IPS-20b (cell line): ENCODE results near the gene ROR1.

ENCODE experiments used
- H3K27ac ChIP-seq: one replicate; pipeline ENCODE4 v1.5.1; 2013; ENCODE audit warnings: low read length
- H3K27me3 ChIP-seq: 2 replicates; pipeline ENCODE4 v1.6.1; 2013; ENCODE audit warnings: mild to moderate bottlenecking, low read length, inconsistent platforms; ENCODE audit not compliant: insufficient read depth
- H3K36me3 ChIP-seq: 2 replicates; pipeline ENCODE4 v1.6.1; 2013; ENCODE audit warnings: low read depth, mild to moderate bottlenecking, inconsistent platforms, low read length, moderate library complexity; ENCODE audit not compliant: insufficient read depth
- H3K4me1 ChIP-seq: 2 replicates; pipeline ENCODE4 v1.6.1; 2013; ENCODE audit warnings: mild to moderate bottlenecking, control low read depth, inconsistent platforms, low read length, moderate library complexity; ENCODE audit not compliant: insufficient read depth
- H3K4me3 ChIP-seq: 2 replicates; pipeline ENCODE4 v1.5.1; 2013; ENCODE audit warnings: mild to moderate bottlenecking, low read length, inconsistent platforms
- H3K9ac ChIP-seq: 2 replicates; pipeline ENCODE4 v1.6.1; 2013; ENCODE audit warnings: low read depth, mild to moderate bottlenecking, inconsistent platforms, low read length, moderate library complexity
- H3K9me3 ChIP-seq: 2 replicates; pipeline ENCODE4 v1.6.1; 2013; ENCODE audit warnings: mild to moderate bottlenecking, low read depth, low read length, inconsistent platforms; ENCODE audit not compliant: insufficient read depth

Gene ROR1

DNA sequence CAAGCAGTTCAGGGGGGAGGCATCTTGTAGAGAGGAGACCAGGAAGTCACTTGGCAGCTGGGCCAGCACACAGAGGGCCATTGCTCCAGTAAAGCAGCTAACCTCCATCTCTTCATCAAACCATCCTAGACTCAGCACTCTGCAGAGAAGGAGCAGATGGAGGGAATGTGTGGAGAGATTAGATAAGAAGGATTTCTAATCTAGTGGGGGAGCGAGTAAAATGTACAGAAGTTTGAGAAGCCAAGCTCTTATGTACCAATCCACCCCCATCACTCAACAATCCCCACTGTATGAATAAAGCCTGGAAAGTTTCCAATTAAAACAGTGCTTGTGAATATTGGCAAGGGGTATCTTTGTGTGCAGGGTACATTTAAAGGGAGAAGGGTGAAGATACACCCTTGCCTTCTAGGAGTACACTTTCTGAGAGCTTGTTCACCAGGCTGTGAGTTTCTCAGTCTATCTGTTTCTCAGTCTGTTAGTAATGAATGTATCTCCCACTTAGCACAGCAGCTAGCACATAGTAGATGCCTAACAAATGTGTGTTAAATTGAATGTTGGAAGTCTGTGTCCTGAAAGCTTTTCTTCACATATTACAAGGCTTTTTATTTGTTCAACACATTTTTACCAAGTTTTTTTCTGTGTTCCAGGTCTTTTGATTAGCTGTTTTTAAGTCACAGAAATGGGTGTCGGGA lies 286.9 kb downstream of the ROR1 start:
- Histone ChIP-seq H3K36me3 (no peaks in the 10 kb centered on the region; the same call in 1 of the 2 replicates), H3K4me3 (no peak overlapping the region), H3K27ac (no peak overlapping the region), H3K9me3 (peaks cover 4% of the 10 kb centered on the region; the same call in 1 of the 2 replicates), H3K4me1 (peaks cover 17% of the 10 kb centered on the region), H3K9ac (no peak overlapping the region), H3K27me3 (peaks cover 22% of the 10 kb centered on the region; the same call in 1 of the 2 replicates)

DNA sequence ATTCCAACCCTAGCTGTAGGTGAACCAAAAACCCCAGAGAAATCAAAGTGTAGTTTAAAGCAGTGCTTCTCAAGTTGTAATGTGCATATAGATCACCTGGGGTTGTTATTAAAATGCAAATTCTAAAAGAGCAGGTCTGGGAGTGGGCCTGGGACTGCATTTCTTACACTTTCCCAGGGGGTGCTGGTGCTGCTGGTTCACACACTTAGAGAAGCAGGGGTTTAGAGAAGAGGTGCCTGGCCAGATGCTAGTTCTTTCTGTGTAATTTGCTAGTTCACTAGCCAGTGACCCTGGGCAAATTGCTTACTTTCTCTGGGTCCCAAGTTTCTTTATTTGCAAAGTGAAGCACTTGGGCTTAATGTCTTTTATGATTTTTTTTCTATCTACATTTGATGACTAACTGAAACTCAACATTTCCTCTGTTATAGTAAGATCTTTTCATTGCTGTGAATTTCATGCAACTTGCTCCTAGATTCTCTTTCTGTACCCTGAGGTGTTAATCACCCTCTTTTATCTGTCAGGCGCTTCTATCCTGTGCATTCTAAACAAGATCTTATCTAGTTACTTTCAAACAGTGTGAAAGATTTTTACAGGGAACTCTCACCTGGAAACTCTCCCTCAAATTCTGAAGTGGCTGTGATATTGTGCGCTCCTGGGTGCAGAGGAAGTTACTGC lies 287.8 kb downstream of the ROR1 start:
- peaks cover 4% of the 10 kb centered on the region; the same call in 1 of the 2 replicates for H3K9me3 ChIP-seq
- no peak overlapping the region for H3K9ac ChIP-seq
- no peaks in the 10 kb centered on the region for H3K36me3 ChIP-seq
- H3K4me1 ChIP-seq = peaks cover 17% of the 10 kb centered on the region
- H3K27me3 ChIP-seq = peaks cover 22% of the 10 kb centered on the region; the same call in 1 of the 2 replicates
- H3K4me3 ChIP-seq = no peak overlapping the region
- H3K27ac ChIP-seq = no peak overlapping the region

DNA sequence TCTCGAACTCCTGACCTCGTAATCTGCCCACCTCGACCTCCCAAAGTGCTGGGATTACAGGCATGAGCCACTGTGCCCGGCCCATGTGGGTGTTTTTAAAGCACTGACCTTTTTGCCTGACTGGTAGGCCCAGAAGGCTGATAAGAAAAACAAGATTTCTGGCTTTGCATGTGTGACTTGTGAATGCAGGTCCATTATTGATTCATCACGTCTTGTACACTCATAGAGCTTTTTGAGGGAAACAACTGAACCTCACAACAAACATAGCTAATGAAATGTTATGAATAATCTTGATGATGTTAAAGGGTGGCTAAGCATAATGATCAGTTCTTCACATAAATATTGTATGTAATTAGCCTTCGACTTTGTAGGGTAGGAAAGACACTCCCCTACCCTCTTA lies 288.7 kb downstream of the ROR1 start:
- H3K9me3 ChIP-seq = peaks cover 1% of the 10 kb centered on the region; the same call in 1 of the 2 replicates
- peaks cover 17% of the 10 kb centered on the region for H3K4me1 ChIP-seq
- H3K4me3 ChIP-seq = no peak overlapping the region
- no peak overlapping the region for H3K9ac ChIP-seq
- no peak overlapping the region for H3K27ac ChIP-seq
- no peaks in the 10 kb centered on the region for H3K36me3 ChIP-seq
- peaks cover 22% of the 10 kb centered on the region; the same call in 1 of the 2 replicates for H3K27me3 ChIP-seq

DNA sequence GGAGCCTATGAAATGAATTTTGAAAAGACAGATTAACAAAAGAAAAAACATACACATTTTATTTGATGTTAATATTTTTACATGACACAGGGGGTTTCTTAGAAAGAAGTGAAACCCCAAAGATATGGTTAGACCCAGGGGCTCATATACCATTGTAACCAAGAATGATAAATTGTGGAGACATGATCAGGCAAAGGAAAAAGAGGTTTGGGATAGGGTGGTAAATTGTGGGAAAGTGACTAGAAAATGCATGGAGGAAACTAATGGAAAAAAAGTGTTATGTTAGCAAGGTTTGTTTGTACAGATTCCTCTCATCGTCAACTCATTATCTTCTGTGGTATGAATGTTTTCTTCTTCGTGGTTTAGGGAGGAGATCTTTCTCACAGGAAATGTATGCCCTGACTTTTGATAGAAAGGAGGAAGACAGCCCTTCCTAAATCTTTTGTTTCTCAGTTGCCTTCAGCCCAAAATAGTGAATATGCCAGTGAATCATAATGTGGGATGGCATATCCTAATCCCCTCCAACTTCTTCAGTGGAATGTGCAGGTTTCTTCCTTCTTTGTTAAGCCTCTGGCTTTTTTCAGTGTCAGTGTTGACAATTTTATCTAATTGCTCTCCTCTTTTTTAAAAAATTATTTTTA lies 289.2 kb downstream of the ROR1 start:
- Histone ChIP-seq H3K27ac (no peak overlapping the region), H3K4me1 (peaks cover 17% of the 10 kb centered on the region), H3K36me3 (no peaks in the 10 kb centered on the region)

DNA sequence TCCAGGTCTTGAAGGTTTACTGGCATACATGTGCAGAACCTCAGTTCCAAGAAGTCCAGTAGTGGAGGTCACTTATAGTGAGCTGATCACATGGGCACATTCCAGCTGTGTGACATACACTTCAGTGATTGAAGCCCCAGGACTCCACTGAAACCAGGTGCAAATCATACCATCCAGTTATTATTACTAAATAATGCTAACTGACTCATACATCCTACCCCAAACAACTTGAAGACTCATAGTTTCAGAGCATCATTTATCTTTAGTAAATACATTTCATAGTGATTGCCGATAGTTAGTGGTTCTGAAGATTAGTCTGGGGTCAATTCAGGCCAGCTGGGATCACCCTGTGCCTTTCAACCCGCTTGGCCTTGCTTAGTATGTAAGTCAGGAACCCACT lies 291.8 kb downstream of the ROR1 start:
- H3K9ac ChIP-seq = no peak overlapping the region
- no peak overlapping the region for H3K27ac ChIP-seq
- H3K36me3 ChIP-seq = no peaks in the 10 kb centered on the region
- H3K27me3 ChIP-seq = peaks cover 6% of the 10 kb centered on the region; the same call in 1 of the 2 replicates
- peaks cover 13% of the 10 kb centered on the region for H3K4me1 ChIP-seq
- H3K4me3 ChIP-seq = no peak overlapping the region
- H3K9me3 ChIP-seq = no peaks in the 10 kb centered on the region

More for the DNA sequence above, 289.2 kb downstream of the ROR1 start:
- no peak overlapping the region for H3K9ac ChIP-seq
- no peaks in the 10 kb centered on the region for H3K9me3 ChIP-seq
- H3K4me3 ChIP-seq = no peak overlapping the region
- H3K27me3 ChIP-seq = peaks cover 22% of the 10 kb centered on the region; the same call in 1 of the 2 replicates

DNA sequence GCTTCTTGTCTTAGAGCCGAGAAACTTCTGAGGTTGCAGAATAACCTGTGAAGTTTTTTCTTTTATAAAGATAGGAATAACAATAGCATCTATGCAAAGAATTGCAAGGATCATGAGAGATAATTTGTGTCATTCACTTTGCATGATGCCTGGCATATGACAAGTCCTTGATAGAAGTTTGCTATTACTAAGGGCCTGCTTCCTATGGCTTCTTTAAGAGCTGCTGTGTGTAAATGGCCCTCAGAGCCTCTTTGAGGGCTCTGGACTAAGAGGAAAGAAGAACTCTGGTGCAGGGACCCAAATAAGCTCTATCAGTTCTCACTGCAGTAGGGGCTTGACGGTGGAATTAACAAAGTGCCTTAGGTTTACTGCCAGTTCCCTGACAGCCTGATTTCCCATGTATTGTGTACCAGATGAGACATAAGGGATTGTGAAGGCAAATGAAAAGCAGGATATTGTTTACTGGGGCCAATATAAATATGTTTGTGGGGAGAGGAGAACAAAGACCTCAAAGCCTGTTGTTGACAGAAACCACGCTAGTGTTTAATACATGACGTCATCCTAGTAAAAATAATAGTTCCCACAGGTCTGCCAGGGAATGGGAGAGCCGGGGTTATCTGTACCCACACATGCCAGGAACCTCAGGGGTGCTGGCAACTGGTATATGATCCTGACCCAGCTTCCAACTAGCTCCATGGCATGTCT lies 298.4 kb downstream of the ROR1 start:
- H3K9ac ChIP-seq = no peak overlapping the region
- no peaks in the 10 kb centered on the region for H3K9me3 ChIP-seq
- no peaks in the 10 kb centered on the region for H3K27me3 ChIP-seq
- no peaks in the 10 kb centered on the region for H3K36me3 ChIP-seq
- H3K4me1 ChIP-seq = peaks cover 22% of the 10 kb centered on the region
- no peak overlapping the region for H3K27ac ChIP-seq
- H3K4me3 ChIP-seq = no peak overlapping the region

DNA sequence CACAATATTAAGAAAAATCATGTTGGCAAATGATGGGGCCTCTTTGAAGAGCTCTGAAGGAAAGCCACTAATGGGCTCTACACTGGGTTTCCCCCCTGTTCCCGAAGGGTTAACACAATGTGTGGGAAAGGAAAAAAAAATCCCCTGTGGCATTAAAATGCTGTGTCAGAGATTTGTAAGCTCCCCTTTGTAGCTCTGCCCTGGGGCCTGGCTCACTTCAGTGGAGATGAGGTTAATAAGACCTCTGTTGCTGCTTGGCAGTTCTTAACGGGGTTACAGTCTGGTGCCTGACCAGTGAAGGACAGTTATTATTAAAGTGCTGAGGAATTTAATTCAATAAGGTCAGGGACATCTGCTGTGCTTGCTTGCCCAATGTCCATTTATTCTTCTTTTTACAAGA lies 299.9 kb downstream of the ROR1 start:
- H3K4me3 ChIP-seq = no peak overlapping the region
- H3K27ac ChIP-seq = no peak overlapping the region

DNA sequence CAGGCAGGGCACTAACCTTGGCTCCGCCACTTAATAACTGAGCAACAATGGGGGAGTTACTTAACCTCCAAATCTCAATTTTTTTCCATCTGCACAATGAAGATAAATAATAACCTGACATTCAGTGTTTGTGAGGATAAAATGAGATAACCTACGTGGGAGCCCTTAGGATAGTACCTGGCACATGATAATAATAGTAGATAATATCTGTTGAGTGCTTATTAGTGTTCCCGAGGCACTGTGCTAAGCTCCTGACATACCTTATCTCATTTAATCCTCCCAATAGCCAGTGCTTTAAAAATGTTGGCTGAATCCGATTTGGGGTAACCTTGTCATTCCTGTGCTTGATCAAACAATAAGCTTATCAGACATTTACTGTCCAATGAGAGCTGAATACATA lies 300.9 kb downstream of the ROR1 start:
- no peaks in the 10 kb centered on the region for H3K27me3 ChIP-seq
- H3K36me3 ChIP-seq = no peaks in the 10 kb centered on the region
- no peaks in the 10 kb centered on the region for H3K9me3 ChIP-seq
- no peak overlapping the region for H3K4me3 ChIP-seq
- H3K4me1 ChIP-seq = peaks cover 22% of the 10 kb centered on the region
- H3K27ac ChIP-seq = no peak overlapping the region
- H3K9ac ChIP-seq = no peak overlapping the region

More for the DNA sequence above, 299.9 kb downstream of the ROR1 start:
- no peaks in the 10 kb centered on the region for H3K9me3 ChIP-seq
- peaks cover 22% of the 10 kb centered on the region for H3K4me1 ChIP-seq
- no peaks in the 10 kb centered on the region for H3K27me3 ChIP-seq
- H3K36me3 ChIP-seq = no peaks in the 10 kb centered on the region
- no peak overlapping the region for H3K9ac ChIP-seq

DNA sequence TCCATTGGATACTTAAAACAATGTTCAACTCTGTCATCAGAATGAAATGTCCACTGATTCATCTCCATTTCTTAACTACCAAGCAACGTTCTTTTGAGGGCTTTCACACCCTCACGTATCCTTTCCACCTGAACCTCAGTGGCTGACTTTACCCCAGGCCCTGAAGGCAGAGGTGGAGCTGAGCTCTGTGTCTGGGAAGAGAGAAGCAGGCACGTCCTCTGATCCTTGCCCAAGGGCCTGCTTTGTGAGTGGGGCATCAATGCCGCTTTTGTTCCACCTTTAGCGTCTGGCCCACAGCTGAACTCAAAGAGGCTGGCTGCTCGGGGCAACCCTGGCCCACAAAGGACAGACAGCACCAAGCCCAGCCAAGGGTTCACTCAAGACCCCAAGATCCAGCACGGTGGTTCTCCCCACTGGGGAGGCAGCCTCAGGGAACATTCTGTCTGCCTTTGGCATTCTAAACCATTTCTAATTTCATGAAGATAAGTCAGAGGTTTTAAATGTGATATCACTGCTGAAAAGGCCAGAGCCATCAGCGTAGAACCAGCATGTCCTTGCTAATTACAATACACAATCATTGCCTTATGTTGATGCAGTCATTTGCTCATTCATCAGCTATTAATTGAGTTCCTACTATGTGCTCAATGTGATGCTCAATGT lies 303.6 kb downstream of the ROR1 start:
- H3K9me3 ChIP-seq = no peaks in the 10 kb centered on the region
- H3K27ac ChIP-seq = no peak overlapping the region
- peaks cover 19% of the 10 kb centered on the region for H3K4me1 ChIP-seq
- no peak overlapping the region for H3K4me3 ChIP-seq
- H3K27me3 ChIP-seq = no peaks in the 10 kb centered on the region
- H3K9ac ChIP-seq = no peak overlapping the region
- no peaks in the 10 kb centered on the region for H3K36me3 ChIP-seq

DNA sequence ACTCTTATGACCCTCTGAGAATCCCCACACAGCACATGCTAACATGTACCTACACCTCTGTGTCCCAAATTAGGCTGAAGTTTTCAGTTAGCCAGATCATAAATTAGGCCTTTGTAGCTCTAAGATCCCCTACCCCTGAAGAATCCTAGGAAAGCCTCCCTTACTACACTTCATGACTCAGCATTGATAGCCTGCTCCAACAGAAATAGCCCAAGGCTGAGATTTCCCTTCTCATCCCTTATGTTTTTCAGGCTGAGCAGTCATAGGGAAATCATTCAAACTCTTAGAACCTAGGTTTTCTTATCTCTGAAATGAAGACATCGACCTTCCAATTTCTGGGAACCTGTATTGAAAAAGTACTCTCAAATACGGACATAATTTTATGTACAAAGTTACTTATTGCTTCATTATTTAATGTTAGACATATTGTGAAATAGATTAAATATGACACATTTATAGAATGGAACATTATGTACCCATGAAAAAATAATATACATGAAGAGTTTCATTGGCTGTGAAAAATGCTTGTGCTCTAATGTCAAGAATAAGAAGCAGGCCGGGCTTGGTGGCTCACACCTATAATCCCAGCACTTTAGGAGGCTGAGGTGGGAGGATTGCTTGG lies 307.2 kb downstream of the ROR1 start:
- Histone ChIP-seq H3K4me1 (peaks cover 3% of the 10 kb centered on the region; the same call in 1 of the 2 replicates), H3K4me3 (no peak overlapping the region), H3K27ac (no peak overlapping the region), H3K9ac (no peak overlapping the region), H3K27me3 (no peaks in the 10 kb centered on the region), H3K9me3 (no peaks in the 10 kb centered on the region), H3K36me3 (no peaks in the 10 kb centered on the region)

DNA sequence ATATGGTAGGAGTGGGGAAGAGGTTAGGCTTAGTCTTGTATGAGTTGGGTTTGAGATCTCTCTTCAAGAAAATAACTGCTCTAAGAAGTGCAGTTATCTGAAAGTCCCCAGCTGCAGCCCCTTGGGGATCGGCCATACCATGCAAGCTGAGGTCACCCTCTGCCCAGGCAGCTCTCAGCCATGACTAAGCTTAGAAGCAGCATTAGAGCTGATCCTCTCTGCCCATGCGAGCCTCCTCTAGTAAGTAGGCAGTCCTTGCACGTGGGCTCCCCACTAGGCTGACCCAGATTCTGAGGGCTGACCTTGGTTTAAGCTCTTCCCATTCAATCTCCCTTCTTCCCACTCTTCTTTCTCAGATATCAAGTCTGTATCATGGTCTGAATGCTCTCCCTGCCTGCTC lies 308.6 kb downstream of the ROR1 start:
- H3K27ac ChIP-seq = no peak overlapping the region
- no peaks in the 10 kb centered on the region for H3K9me3 ChIP-seq
- no peaks in the 10 kb centered on the region for H3K4me1 ChIP-seq
- H3K36me3 ChIP-seq = no peaks in the 10 kb centered on the region
- no peak overlapping the region for H3K9ac ChIP-seq
- H3K4me3 ChIP-seq = no peak overlapping the region
- H3K27me3 ChIP-seq = no peaks in the 10 kb centered on the region
